Muscle of leg (tissue), 11 donors: ENCODE data around the gene PAFAH1B2. TPM values are rescaled to one million over a fixed set of nuclear protein-coding genes. Genes with fewer than 3 reads are reported as not detected.
"Not testable (repeated sequence)": the region's sequence is repeated elsewhere in the genome, so short reads cannot be mapped to it uniquely, and the experiment has no call there.

ENCODE experiments used
- DNase-seq: peaks from one replicate; pipeline ENCODE4 v3.0.0; 2013
- H3K27ac ChIP-seq: one replicate; pipeline ENCODE4 v1.5.1; 2013; ENCODE audit warnings: mild to moderate bottlenecking, low read length, control low read depth
- H3K27me3 ChIP-seq: one replicate; pipeline ENCODE4 v1.6.1; 2013; ENCODE audit warnings: low read length; ENCODE audit not compliant: control insufficient read depth, insufficient read depth
- H3K36me3 ChIP-seq: one replicate; pipeline ENCODE4 v1.6.1; 2013; ENCODE audit warnings: low read length; ENCODE audit not compliant: control insufficient read depth, insufficient read depth
- H3K4me1 ChIP-seq: one replicate; pipeline ENCODE4 v1.6.1; 2013; ENCODE audit warnings: low read length; ENCODE audit not compliant: control insufficient read depth, insufficient read depth
- H3K4me3 ChIP-seq: one replicate; pipeline ENCODE4 v1.5.1; 2013; ENCODE audit warnings: low read length, control low read depth
- H3K9me3 ChIP-seq: replicated peaks from 2 replicates; pipeline ENCODE4 v1.6.1; 2013; ENCODE audit warnings: low read depth, low read length; ENCODE audit not compliant: control insufficient read depth
- WGBS: methylation state at CpG from one replicate; pipeline ENCODE4 v1.1.5; 2013; ENCODE audit warnings: missing lambda C conversion rate; ENCODE audit not compliant: insufficient coverage; 5-methylcytosine and 5-hydroxymethylcytosine counted together
- polyA plus RNA-seq, 8 donors: library from polyadenylated mRNA; unstranded; fragments of 120-200 nt; gene quantifications; one replicate each; pipeline versions ENCODE4 v1.2.1 to v1.2.3, GENCODE V29; 2013; ENCODE audit warnings: inconsistent platforms in 1 of 8, low replicate concordance in 1 of 8; ENCODE audit not compliant: insufficient read length in 8 of 8, insufficient read depth in 1 of 8
- total RNA-seq: library from RNA; stranded (reverse); fragments of 120-200 nt; gene quantifications from one replicate; pipeline ENCODE4 v1.2.4, GENCODE V29; 2013

PAFAH1B2 gene
- total and polyA plus RNA-seq, 9 donors, result 33.2 to 59.8 (median 49.6) TPM

DNA sequence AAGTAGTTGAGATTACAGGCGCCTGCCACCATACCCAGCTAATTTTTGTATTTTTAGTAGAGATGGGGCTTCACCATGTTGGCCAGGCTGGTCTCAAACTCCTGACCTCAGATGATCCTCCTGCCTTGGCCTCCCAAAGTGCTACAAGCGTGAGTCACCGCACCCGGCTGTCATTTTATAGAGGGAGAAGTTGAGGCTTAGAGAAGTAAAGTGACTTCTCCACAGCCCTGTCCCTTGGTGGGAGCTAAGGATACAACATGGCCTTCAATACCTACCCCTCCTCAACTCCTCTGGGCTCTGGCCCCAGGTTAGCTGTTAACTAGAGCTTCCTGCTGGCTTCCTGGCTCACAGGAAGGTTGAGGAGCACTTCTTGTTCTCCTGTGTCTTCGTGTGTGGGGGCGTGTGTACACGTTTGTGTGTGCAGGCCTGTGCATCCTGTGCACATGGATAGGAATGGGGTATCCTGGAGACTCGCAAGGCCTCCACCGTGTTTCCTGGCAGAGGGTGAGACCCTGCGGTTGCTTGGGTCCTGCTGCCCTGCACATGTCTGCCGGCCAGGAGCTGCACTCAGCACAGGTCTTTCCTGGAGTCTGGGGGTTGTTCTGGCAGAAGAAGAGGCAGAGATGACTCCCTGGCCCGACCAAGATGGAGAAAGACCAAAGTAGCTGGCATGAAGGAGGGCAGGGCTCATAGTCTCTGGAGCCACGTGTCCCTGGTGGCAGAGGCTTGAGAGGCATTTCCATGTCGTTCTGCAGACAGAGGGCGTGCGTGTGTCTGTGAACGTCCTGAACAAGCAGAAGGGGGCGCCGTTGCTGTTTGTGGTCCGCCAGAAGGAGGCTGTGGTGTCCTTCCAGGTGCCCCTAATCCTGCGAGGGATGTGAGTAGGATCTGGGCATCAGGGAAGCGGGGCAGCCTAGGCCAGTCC lies 36.8 kb downstream of the PAFAH1B2 start:
- no peaks in the 10 kb centered on the region for H3K9me3 ChIP-seq
- 41% methylated on average over 16 of the region's 22 CpGs for WGBS
- H3K36me3 ChIP-seq, result peaks cover 30% of the 10 kb centered on the region
- DNase-seq, result peak; percentile 60
- no peak overlapping the region for H3K4me3 ChIP-seq
- no peak overlapping the region for H3K27ac ChIP-seq
- peaks cover 27% of the 10 kb centered on the region for H3K4me1 ChIP-seq
- H3K27me3 ChIP-seq, result no peaks in the 10 kb centered on the region

DNA sequence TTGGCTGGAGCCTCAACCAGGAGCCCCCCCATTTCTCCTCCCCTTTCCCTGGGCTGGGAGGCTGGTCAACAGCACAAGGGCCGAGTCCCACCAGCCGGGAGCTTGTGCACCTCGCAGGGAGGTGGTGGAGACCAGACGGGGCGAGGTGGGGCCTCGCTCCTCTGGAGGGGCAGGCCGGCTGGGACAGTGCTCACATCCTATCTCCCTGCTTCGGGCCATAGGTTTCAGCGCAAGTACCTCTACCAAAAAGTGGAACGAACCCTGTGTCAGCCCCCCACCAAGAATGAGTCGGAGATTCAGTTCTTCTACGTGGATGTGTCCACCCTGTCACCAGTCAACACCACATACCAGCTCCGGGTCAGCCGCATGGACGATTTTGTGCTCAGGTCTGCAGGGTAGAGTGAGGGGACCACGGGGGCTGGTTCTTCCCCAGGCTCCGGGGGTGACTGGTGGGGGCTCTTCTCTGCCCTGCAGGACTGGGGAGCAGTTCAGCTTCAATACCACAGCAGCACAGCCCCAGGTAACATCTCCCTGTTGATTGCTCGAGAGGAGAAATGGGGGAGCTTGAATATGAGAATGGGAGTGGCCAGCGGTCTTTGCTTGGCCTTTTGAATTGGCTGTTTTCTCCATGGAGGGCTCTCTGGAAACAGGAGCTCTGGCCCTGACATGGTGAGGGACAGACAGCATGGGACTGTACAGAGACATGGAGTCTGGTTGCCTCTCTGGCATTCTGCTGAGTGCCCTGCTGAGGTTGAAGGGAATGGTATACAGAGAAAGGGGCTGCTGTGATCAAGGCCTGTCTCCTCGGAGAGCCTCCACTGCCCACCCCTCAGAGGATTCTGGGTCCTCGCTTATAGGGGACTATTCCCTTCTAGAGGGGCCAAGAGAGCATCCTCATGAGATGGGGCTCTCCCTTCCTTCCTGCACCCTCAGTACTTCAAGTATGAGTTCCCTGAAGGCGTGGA lies 37.8 kb downstream of the PAFAH1B2 start:
- peaks cover 27% of the 10 kb centered on the region for H3K4me1 ChIP-seq
- DNase-seq, result no peak
- H3K9me3 ChIP-seq, result no peaks in the 10 kb centered on the region
- no peak overlapping the region for H3K27ac ChIP-seq
- no peak overlapping the region for H3K4me3 ChIP-seq
- WGBS, result 84% methylated on average over 18 of the region's 22 CpGs
- peaks cover 38% of the 10 kb centered on the region for H3K36me3 ChIP-seq
- no peaks in the 10 kb centered on the region for H3K27me3 ChIP-seq

DNA sequence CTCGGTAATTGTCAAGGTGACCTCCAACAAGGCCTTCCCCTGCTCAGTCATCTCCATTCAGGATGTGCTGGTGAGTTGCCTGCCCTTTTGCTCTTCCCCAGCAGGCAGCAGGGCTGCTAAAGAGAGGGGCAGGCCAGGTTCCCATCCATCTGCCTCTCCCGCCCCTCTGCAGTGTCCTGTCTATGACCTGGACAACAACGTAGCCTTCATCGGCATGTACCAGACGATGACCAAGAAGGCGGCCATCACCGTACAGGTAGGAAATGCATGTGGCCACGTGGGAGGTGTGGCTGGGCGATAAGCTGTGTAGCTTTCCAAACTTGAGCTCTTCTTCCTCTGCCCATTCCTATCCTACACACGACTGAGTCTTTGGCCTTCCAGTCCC lies 38.5 kb downstream of the PAFAH1B2 start:
- Histone ChIP-seq H3K4me3 (no peak overlapping the region), H3K36me3 (peaks cover 44% of the 10 kb centered on the region), H3K4me1 (peaks cover 27% of the 10 kb centered on the region), H3K9me3 (no peaks in the 10 kb centered on the region), H3K27me3 (no peaks in the 10 kb centered on the region), H3K27ac (no peak overlapping the region)
- 96% methylated on average over 4 of the region's 10 CpGs for WGBS
- no peak for DNase-seq

DNA sequence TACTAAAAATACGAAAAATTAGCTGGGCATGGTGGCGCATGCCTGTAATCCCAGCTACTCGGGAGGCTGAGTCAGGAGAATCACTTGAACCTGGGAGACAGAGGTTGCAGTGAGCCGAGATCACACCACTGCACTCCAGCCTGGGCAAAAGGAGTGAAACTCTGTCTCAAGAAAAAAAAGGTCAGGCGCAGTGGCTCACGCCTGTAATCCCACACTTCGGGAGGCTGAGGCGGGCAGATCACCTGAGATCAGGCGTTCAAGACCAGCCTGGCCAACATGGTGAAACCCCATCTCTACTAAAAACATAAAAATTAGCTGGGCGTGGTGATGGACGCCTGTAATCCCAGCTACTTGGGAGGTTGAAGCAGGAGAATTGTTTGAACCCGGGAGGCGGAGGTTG lies 39.1 kb downstream of the PAFAH1B2 start:
- not testable (repeated sequence) for DNase-seq, H3K9me3 ChIP-seq, H3K27me3 ChIP-seq, H3K4me3 ChIP-seq, H3K27ac ChIP-seq
- H3K36me3 ChIP-seq, result peaks cover 51% of the 10 kb centered on the region
- H3K4me1 ChIP-seq, result peaks cover 25% of the 10 kb centered on the region
- WGBS, result 94% methylated on average over 7 of the region's 13 CpGs

DNA sequence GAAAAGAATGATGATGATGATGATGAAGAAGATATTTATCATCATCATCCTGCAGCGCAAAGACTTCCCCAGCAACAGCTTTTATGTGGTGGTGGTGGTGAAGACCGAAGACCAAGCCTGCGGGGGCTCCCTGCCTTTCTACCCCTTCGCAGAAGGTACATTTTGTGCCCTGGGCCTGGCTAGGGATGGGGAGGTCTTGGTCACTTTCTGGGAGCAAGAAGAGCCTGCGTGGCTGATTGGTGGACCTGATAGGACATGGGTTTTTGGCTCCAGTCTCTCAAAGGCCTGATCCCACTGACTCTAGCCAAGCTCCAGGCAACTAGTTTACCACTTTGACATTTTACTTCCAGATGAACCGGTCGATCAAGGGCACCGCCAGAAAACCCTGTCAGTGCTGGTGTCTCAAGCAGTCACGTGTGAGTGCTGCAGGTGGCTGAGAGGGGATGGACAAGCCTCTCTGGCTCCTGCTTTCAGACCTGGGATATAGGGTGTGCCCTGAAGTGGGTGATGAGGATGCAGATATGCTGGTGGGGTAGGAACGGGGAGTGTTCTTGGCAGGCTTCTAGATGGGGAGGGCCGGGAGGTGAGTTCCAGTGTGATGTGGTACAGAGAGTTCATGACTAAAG lies 39.8 kb downstream of the PAFAH1B2 start:
- Histone ChIP-seq H3K27me3 (no peaks in the 10 kb centered on the region), H3K27ac (no peak overlapping the region), H3K4me1 (peaks cover 25% of the 10 kb centered on the region), H3K4me3 (no peak overlapping the region), H3K36me3 (peaks cover 56% of the 10 kb centered on the region), H3K9me3 (no peaks in the 10 kb centered on the region)
- DNase-seq, result peak; percentile 3
- 85% methylated on average over 8 of the region's 11 CpGs for WGBS

DNA sequence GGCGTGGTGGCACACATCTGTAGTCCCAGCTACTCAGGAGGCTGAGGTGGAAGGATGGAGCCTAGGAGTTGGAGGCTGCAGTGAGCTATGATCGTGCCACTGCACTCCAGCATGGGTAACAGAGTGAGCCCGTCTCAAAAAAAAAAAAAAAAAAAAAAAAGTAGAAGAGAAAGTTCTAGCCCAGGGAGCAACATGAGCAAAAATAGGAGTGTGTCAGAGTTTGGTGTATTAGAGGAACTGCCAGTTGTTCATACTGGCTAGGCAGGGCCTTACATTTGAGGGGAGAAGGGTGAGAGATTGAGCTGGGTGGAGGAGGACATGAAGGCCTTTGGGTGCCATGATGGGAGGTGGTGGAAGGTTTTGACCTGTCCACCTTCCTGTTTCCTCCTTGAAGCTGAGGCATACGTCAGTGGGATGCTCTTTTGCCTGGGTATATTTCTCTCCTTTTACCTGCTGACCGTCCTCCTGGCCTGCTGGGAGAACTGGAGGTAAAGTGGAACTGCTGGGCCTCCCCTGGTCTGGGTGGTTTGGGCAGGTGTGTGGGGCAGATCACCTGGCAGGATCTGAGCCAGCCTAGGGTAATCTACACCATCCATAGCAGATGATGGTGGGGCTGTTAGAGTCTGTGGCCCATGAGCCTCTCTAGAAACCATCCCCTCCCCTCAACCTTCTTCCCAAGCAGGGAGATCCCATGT lies 41.8 kb downstream of the PAFAH1B2 start:
- no peak overlapping the region for H3K27ac ChIP-seq

DNA sequence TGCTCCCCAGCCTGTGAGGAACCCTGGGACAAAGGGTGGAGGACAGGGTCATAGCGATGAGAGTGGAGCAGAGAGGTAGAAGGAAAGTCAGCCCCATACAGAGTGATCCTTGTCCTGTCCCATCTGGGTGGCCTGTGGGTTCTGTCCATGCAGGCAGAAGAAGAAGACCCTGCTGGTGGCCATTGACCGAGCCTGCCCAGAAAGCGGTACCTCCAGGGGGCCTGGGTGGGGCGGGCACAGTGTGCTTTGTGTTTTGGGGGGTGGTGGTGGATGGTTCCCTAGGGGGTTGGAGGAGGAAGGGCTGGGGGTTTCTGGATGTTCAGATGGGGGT lies 42.3 kb downstream of the PAFAH1B2 start:
- Histone ChIP-seq H3K27ac (no peak overlapping the region), H3K36me3 (peaks cover 75% of the 10 kb centered on the region), H3K27me3 (no peaks in the 10 kb centered on the region), H3K4me1 (peaks cover 2% of the 10 kb centered on the region), H3K4me3 (no peak overlapping the region), H3K9me3 (no peaks in the 10 kb centered on the region)
- DNase-seq, result no peak
- WGBS, result 94% methylated on average over 3 of the region's 4 CpGs

More for the DNA sequence above, 41.8 kb downstream of the PAFAH1B2 start:
- Histone ChIP-seq H3K4me1 (peaks cover 8% of the 10 kb centered on the region), H3K27me3 (no peaks in the 10 kb centered on the region), H3K4me3 (no peak overlapping the region), H3K36me3 (peaks cover 76% of the 10 kb centered on the region), H3K9me3 (no peaks in the 10 kb centered on the region)
- peak; percentile 31 for DNase-seq
- WGBS, result 95% methylated on average over 2 of the region's 5 CpGs

DNA sequence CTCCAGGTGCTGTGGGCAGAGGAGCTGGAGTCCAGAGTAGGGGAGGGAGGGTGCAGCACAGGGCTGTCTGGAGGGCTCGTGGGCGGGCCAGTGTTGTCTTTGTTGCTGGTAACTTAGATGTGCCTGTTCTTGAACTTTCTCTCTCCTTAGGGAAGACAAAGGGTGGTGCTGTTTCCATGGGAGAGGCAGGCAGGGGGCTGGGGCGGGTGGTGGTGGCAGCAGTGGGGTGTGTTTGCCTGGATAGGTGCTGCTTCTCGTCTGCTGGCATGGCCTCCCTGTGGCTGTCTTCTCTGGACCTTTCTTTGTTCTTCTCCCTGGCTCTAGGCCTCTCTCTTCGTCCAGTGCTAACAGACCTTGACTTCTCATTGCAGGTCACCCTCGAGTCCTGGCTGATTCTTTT lies 42.9 kb downstream of the PAFAH1B2 start:
- Histone ChIP-seq H3K27me3 (no peaks in the 10 kb centered on the region), H3K4me3 (no peak overlapping the region), H3K36me3 (peaks cover 75% of the 10 kb centered on the region), H3K27ac (no peak overlapping the region), H3K9me3 (no peaks in the 10 kb centered on the region), H3K4me1 (no peaks in the 10 kb centered on the region)
- 60% methylated on average over 2 of the region's 6 CpGs for WGBS
- no peak for DNase-seq

DNA sequence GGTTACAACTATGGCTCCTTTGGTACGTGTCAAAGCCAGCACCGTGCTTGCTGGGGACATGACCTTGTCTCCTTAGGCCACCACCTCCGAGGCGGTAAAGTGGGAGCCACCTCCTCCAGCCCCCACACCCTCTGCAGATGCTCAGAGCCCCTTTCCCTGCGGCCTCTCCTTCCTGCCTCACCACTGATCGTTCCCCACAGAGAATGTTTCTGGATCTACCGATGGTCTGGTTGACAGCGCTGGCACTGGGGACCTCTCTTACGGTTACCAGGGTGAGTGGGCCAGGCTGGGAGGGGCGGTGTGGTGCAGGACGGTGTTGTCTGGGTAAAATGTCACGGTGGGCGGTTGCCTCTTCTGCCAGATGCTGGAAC lies 43.3 kb downstream of the PAFAH1B2 start:
- H3K36me3 ChIP-seq, result peaks cover 75% of the 10 kb centered on the region
- no peaks in the 10 kb centered on the region for H3K4me1 ChIP-seq
- H3K27me3 ChIP-seq, result no peaks in the 10 kb centered on the region
- H3K9me3 ChIP-seq, result no peaks in the 10 kb centered on the region
- no peak for DNase-seq
- H3K4me3 ChIP-seq, result no peak overlapping the region
- H3K27ac ChIP-seq, result no peak overlapping the region
- 72% methylated on average over 4 of the region's 13 CpGs for WGBS
